ENCODE data around the gene HOMER3. TPM values are rescaled to one million over a fixed set of nuclear protein-coding genes. Genes with fewer than 3 reads are reported as not detected.

HOMER3 gene
- total and polyA plus RNA-seq, 9 of the 15 experiments (the other 6 are each of a cell fraction or from before 2014, with no cell fraction given) = 1.3 to 5.1 (median 3.7) TPM; not detected in 2

DNA sequence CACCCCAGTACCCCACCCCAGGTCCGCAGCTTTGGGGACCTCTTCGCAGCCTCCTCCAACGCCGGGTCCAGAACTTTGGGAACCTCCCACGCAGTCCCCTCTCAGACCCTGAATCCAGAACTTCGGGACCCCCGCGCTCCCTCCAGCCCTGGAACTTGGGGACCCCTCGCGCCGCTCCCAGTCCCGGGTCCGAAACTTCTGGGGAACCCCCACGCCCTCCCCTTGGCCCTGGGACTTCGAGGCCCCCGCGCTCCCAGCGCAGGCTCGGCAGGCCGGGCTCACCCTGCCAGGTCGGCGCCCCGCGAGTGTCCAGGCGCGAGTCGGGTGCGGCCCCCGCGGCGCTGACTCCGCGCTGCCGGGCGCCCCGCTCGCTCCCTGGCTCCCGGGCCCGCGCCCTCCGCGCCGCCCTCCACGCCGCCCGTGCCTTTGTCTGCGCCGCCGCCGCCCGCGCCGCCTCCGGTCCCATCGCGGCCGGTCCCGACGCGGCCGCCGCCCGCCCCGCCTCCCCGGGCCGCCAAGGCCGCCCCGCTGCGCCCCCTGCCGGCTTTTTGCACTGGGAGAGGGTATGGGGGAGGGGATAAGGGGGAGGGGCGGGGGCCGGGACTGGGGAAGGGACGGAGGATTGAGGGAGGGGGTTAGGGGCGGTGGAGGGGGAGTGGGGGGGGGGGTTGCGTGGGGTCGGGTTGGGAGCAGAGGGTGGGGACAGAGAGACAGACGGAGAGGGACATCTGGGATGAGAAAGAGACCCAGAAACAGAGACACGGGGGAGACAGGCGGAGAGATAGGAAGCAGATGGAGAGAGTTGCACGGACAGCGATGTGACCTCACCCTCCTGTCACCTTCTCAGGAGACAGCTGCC lies at the start of gene HOMER3 (continued):
- no peak for TF ChIP-seq PHF20 (IDR thresholded peaks at IDR 0.05; ENCODE audit: partially characterized antibody)
- TF ChIP-seq, protein P1, sequence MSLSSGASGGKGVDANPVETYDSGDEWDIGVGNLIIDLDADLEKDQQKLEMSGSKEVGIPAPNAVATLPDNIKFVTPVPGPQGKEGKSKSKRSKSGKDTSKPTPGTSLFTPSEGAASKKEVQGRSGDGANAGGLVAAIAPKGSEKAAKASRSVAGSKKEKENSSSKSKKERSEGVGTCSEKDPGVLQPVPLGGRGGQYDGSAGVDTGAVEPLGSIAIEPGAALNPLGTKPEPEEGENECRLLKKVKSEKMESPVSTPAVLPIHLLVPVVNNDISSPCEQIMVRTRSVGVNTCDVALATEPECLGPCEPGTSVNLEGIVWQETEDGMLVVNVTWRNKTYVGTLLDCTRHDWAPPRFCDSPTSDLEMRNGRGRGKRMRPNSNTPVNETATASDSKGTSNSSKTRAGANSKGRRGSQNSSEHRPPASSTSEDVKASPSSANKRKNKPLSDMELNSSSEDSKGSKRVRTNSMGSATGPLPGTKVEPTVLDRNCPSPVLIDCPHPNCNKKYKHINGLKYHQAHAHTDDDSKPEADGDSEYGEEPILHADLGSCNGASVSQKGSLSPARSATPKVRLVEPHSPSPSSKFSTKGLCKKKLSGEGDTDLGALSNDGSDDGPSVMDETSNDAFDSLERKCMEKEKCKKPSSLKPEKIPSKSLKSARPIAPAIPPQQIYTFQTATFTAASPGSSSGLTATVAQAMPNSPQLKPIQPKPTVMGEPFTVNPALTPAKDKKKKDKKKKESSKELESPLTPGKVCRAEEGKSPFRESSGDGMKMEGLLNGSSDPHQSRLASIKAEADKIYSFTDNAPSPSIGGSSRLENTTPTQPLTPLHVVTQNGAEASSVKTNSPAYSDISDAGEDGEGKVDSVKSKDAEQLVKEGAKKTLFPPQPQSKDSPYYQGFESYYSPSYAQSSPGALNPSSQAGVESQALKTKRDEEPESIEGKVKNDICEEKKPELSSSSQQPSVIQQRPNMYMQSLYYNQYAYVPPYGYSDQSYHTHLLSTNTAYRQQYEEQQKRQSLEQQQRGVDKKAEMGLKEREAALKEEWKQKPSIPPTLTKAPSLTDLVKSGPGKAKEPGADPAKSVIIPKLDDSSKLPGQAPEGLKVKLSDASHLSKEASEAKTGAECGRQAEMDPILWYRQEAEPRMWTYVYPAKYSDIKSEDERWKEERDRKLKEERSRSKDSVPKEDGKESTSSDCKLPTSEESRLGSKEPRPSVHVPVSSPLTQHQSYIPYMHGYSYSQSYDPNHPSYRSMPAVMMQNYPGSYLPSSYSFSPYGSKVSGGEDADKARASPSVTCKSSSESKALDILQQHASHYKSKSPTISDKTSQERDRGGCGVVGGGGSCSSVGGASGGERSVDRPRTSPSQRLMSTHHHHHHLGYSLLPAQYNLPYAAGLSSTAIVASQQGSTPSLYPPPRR (CRISPR knock-in tag; IDR thresholded peaks at IDR 0.05; ENCODE audit: borderline replicate concordance) = no peak
- TF ChIP-seq FOXK1 (CRISPR knock-in tag; IDR thresholded peaks at IDR 0.05; ENCODE audit: borderline replicate concordance) = no peak
- no peak for TF ChIP-seq THRAP3 (IDR thresholded peaks at IDR 0.05; ENCODE audit: borderline replicate concordance)
- peak in 1 of 2 experiments; percentile 73; a peak in 1 of 4 replicates for TF ChIP-seq NONO (IDR thresholded peaks at IDR 0.05; ENCODE audit: low read depth in 2 of 2, low read length in 1 of 2)
- TF ChIP-seq ZBTB9 (CRISPR knock-in tag; IDR thresholded peaks at IDR 0.05) = 0 out of 2 replicates have a peak, but pooled peaks have one; percentile 31
- TF ChIP-seq ZFX (CRISPR knock-in tag; IDR thresholded peaks at IDR 0.05) = peak; percentile 51; the same call in 1 of the 2 replicates
- TF ChIP-seq ZMIZ1 (IDR thresholded peaks at IDR 0.05; ENCODE audit: low read depth in 2 of 2, low read length in 2 of 2) = no peak
